IPS-15b (cell line): ENCODE data around the gene NEU1.
"Not testable (repeated sequence)": the region's sequence is repeated elsewhere in the genome, so short reads cannot be mapped to it uniquely, and the experiment has no call there.

Source experiments
- H3K27me3 ChIP-seq: one replicate; pipeline ENCODE4 v1.6.1; 2013; ENCODE audit warnings: low read length; ENCODE audit not compliant: control insufficient read depth, insufficient read depth
- H3K36me3 ChIP-seq: one replicate; pipeline ENCODE4 v1.6.1; 2013; ENCODE audit warnings: low read length; ENCODE audit not compliant: control insufficient read depth, insufficient read depth
- H3K4me1 ChIP-seq: one replicate; pipeline ENCODE4 v1.6.1; 2013; ENCODE audit warnings: mild to moderate bottlenecking, low read length; ENCODE audit not compliant: control insufficient read depth, insufficient read depth
- H3K4me3 ChIP-seq: one replicate; pipeline ENCODE4 v1.5.1; 2013; ENCODE audit warnings: low read depth, low read length
- H3K9ac ChIP-seq: one replicate; pipeline ENCODE4 v1.6.1; 2013; ENCODE audit warnings: low read depth, mild to moderate bottlenecking, low read length
- H3K9me3 ChIP-seq: one replicate; pipeline ENCODE4 v1.6.1; 2013; ENCODE audit warnings: mild to moderate bottlenecking, low read length; ENCODE audit not compliant: control insufficient read depth, insufficient read depth

The NEU1 gene

DNA sequence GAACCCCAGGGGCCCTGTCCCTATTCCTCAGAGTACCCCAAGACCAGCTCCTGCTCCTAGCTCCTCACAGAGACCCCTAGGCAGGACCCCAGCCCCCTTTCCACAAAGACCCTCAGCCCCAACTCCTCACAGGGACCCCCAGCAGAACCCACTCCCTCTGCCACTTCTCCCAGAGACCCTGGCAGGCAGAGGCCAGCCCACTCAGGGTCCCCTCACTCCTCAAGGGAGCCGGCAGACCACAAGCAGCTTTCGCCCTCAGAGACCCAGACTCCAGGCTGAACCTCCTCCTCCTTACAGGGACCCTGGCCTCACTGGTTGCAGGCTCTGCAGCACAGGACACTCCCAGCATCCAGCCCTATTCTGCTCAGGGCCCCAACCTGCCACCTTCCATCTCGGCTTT is 15.6 kb upstream of the NEU1 start:
- Histone ChIP-seq H3K4me3 (no peak overlapping the region), H3K9ac (no peak overlapping the region), H3K36me3 (peaks cover 29% of the 10 kb centered on the region)

DNA sequence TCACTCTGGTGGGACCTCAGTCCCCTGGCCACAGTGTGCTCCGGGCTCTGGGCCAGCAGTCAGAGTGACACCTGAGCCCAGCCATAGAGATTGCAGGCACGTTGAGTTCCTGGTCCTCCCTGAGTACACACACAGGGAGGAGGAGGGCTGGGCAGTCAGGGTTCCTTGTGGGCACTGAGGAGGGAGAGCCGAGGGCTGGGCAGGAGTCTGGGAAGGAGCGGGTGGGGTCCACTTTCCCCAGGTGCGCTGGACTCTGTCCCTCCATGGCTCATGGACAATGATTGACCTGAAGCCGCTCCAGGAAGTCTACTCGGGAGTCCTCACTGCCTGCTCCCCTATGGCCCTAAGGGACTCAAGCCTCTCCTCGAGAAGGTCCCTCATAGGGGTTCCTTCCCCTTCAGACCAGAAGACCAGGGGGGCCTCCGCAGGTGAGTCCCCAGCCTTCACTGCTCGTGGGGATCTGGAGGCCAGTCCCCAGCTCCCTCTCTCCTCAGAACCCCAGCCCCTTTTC is 15.1 kb upstream of the NEU1 start:
- peaks cover 25% of the 10 kb centered on the region for H3K36me3 ChIP-seq
- H3K9me3 ChIP-seq, result no peaks in the 10 kb centered on the region
- no peak overlapping the region for H3K4me3 ChIP-seq
- H3K9ac ChIP-seq, result no peak overlapping the region
- H3K4me1 ChIP-seq, result no peaks in the 10 kb centered on the region
- H3K27me3 ChIP-seq, result no peaks in the 10 kb centered on the region

More for the DNA sequence above, 15.6 kb upstream of the NEU1 start:
- Histone ChIP-seq H3K27me3 (no peaks in the 10 kb centered on the region), H3K4me1 (no peaks in the 10 kb centered on the region), H3K9me3 (no peaks in the 10 kb centered on the region)

DNA sequence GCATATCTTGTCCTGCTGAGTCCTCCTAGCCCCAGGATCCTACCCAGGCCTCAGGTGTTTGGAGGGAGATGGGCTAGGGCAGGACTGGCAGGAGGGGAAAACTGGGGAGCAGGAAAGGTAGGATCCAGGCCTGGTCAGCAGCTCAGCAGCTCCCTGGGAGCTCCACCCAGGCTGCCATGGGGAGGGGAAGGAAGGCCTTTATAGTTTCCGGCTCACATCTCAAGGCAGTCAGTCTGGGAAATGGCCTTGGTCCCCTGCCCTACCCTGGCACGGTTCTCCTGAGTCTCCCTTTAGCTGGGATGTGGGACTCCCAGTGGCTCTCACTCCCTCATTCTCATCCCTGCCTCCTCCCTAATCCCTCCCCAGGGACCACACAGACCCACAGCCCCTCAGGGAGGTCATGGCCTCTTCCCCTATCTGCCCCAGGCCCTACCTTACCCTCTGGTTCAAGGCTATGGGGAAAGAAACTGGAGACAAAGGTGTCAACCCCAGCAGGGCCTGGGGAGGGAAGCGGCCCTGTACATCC is 14.6 kb upstream of the NEU1 start:
- Histone ChIP-seq H3K9ac (no peak overlapping the region), H3K4me3 (no peak overlapping the region), H3K4me1 (no peaks in the 10 kb centered on the region), H3K27me3 (no peaks in the 10 kb centered on the region), H3K9me3 (no peaks in the 10 kb centered on the region), H3K36me3 (peaks cover 20% of the 10 kb centered on the region)

DNA sequence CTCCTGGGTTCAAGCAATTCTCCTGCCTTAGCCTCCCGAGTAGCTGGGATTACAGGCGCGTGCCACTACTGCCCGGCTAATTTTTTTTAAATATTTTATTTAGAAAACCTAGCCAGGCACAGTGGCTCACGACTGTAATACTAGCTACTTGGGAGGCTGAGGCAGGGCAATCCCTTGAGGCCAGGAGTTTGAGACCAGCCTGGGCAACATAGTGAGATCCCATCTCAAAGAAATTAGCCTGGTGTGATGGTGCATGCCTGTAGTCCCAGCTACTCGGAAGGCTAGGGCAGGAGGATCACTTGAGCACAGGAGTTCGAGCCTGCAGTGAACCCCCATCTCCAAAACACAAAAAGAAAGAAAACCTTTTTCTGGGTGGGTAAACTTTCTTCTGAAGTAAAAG is 13.7 kb upstream of the NEU1 start:
- Histone ChIP-seq H3K27me3 (no peaks in the 10 kb centered on the region), H3K9ac (no peak overlapping the region), H3K4me3 (no peak overlapping the region), H3K4me1 (no peaks in the 10 kb centered on the region), H3K9me3 (no peaks in the 10 kb centered on the region), H3K36me3 (peaks cover 18% of the 10 kb centered on the region)

DNA sequence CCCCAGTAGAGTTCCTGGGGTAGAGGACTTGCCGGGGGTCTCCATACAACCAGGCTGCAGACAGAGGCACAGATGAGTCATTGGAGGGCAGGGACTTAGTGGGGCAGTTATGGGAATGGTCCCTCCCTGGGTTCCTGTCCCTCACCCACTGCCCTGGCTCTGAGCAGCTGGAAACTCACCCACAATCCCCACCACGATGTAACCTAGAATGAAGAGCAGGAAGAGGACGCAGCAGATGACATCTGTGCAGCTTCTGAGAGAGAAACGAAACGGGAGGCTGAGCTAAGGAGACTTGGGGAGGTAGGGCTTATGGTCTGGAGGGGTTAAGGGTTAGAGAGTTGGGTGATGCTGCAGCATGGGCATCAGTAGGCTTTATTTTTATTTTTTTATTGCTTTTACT is 13.3 kb upstream of the NEU1 start:
- Histone ChIP-seq H3K9ac (no peak overlapping the region), H3K27me3 (no peaks in the 10 kb centered on the region), H3K4me1 (peaks cover 5% of the 10 kb centered on the region), H3K4me3 (no peak overlapping the region), H3K9me3 (no peaks in the 10 kb centered on the region), H3K36me3 (peaks cover 13% of the 10 kb centered on the region)

DNA sequence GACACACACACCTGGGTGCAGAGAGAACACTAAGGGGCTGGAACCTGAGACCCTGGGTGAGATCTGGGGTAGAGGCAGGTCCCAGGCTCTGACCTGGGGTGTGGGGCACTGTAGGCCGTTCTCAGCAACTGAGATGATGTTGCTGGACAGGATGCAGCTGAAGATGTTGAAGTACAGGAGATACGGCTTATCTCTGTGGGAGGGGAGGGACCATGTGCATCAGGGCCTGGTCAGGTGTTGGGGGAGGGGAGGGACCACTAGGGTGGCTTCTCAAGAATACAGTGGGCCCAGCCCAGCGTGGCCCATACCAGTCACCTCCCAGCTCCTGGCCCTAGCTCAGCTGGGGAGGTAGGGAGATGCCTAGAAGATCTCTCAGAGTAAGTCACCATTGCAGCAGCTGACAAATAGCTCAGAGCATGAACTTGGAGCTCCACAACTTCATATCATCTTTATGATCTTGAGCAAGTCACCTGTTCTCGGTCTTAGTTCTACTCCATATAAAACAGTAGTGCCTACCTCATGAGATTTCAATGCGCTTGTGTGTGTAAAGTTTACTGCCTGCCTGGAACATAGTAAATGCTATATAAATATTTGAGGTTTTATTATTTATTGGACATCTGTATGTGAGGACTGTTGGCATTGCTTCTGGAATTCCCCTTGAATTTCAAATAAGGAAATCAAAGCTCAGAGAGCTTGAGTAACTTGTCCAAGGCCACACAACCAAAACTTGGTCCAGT is 12.4 kb upstream of the NEU1 start:
- H3K9me3 ChIP-seq, result no peaks in the 10 kb centered on the region
- H3K9ac ChIP-seq, result no peak overlapping the region
- no peaks in the 10 kb centered on the region for H3K27me3 ChIP-seq
- peaks cover 5% of the 10 kb centered on the region for H3K4me1 ChIP-seq
- H3K4me3 ChIP-seq, result no peak overlapping the region
- peaks cover 5% of the 10 kb centered on the region for H3K36me3 ChIP-seq

DNA sequence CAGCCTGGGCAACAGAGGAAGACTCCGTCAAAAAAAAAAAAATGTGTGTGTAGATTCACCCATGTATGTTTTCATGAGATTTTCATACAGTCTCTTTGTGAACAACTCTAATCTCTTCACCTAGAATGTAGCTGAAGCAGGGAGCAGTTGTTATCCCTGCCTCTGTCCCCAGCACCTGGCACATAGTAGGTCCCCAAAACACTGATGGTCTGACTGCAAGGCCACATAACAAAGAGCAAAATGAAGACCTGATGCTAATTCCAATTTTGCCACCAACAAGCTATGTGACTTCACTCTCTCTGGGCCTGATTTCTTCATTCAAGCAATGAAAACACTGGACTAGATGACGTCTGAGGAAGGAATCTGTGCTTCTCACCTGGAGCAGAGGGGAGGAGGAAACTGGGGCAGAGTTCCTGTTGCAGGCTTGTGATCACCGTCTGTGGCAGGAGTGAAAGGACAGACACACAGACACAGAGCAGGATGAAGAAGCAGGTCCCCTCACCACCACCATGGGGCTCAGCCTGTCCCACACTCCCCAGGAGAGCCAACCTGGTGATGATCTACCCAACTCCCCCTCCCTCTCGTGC is 11.6 kb upstream of the NEU1 start:
- peaks cover 5% of the 10 kb centered on the region for H3K4me1 ChIP-seq
- H3K4me3 ChIP-seq, result no peak overlapping the region
- no peaks in the 10 kb centered on the region for H3K36me3 ChIP-seq
- no peak overlapping the region for H3K9ac ChIP-seq
- no peaks in the 10 kb centered on the region for H3K9me3 ChIP-seq
- no peaks in the 10 kb centered on the region for H3K27me3 ChIP-seq

DNA sequence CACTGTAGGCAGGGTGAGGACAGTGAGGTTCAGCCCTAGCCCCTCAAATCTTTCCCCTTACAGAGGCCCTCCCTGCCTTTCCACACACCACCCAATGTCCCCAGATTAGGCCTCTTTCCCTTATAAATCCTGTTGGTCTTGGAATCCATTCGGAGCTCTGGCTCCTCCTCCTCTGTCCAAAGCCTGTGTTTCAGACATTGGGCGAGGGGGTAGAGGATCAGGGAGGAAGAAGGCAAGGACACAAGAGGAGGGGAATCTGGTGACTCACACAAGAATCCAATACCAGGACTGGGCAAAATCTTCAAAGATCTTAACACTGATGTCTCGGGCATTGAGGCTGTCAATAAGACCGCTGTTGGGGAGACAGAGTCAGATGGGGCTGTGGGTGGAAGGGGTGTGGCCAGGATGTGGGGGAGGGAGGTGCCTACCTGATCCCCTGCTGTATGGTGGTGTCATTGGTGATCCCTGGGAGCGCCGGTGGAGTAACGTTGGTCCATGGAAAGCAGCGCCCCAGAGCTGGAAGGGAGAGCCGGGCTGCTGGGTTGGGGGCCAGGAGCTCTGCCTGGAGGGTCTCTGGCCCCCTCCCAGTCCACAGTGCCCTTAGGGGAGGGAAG is 8.5 kb upstream of the NEU1 start:
- Histone ChIP-seq H3K9me3 (no peaks in the 10 kb centered on the region), H3K4me1 (peaks cover 5% of the 10 kb centered on the region), H3K9ac (no peak overlapping the region), H3K4me3 (no peak overlapping the region), H3K27me3 (no peaks in the 10 kb centered on the region), H3K36me3 (no peaks in the 10 kb centered on the region)

DNA sequence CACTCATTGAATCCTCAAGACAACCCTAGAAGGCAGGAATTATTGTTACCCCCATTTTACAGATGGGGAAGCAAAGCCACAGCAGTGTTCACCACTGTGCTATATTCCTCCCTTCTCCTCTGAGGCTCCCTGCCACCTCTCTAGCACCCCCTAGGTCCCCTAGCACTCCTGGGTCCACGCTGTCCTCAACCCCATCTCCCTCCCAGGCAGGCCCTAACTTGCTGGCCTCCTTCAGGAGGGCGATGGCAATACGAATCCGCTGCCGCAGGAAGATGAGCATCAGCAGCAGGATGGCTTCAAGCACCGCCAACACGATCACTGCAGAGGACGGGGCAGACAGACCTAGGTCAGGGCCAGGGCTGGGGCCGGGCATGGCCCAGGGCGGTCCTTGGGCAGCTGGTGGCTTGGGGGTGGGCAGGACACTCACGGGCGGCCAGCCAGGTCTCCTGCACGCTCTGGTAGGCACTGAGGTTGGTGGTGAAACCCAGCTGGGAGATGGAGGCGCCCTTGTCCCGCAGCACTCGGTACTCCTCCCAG is 7.8 kb upstream of the NEU1 start:
- no peak overlapping the region for H3K9ac ChIP-seq

DNA sequence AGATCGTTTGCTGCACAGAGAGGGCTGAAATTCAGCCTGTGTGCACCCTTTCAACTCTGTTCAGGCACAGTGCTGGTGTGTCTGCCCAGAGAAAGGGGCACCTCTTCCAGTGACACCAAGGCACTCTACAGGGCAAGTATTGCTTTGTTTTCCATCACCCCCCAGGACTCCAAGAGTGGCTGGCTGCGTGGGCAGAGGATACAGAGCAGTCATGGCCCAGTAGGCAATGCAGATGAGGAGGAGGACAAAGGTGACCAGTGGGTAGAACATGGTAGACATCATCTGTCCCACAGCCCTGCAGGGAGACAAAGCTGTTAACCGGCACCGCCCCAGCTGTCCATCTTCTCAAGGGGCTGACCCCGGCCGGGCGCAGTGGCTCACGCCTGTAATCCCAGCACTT is 6.7 kb upstream of the NEU1 start:
- no peaks in the 10 kb centered on the region for H3K9me3 ChIP-seq
- H3K27me3 ChIP-seq, result no peaks in the 10 kb centered on the region
- H3K9ac ChIP-seq, result no peak overlapping the region
- H3K4me3 ChIP-seq, result no peak overlapping the region
- H3K4me1 ChIP-seq, result peaks cover 5% of the 10 kb centered on the region
- no peaks in the 10 kb centered on the region for H3K36me3 ChIP-seq

More for the DNA sequence above, 7.8 kb upstream of the NEU1 start:
- H3K36me3 ChIP-seq, result no peaks in the 10 kb centered on the region
- H3K9me3 ChIP-seq, result no peaks in the 10 kb centered on the region
- peaks cover 5% of the 10 kb centered on the region for H3K4me1 ChIP-seq
- H3K4me3 ChIP-seq, result no peak overlapping the region
- no peaks in the 10 kb centered on the region for H3K27me3 ChIP-seq

DNA sequence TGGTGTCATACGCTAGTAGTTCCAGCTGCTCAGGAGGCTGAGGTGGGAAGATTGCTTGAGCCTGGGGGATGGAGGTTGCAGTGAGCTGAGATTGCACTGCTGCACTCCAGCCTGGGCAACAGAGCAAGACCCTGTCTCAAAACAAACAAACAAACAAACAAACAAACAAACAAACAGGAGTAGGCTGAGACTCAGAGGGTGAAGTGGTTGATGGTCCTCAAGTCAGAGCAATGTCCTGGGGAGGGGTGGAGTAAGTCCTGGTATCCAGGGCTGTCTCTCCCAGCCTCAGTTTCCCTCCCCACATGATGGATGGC is 6.0 kb upstream of the NEU1 start:
- not testable (repeated sequence) for H3K9me3 ChIP-seq, H3K4me1 ChIP-seq, H3K36me3 ChIP-seq, H3K27me3 ChIP-seq, H3K4me3 ChIP-seq, H3K9ac ChIP-seq
